HG03378 (cell line): ENCODE results near the gene PRIMPOL.
"Not testable (repeated sequence)": the region's sequence is repeated elsewhere in the genome, so short reads cannot be mapped to it uniquely, and the experiment has no call there.

Experiments
- ATAC-seq: cut with Tn5 transposase; IDR thresholded peaks from one replicate; pipeline ENCODE4 v1.9.1; 2021; ENCODE audit warnings: mild to moderate bottlenecking, moderate library complexity; ENCODE audit not compliant: unreplicated experiment

Gene PRIMPOL

DNA sequence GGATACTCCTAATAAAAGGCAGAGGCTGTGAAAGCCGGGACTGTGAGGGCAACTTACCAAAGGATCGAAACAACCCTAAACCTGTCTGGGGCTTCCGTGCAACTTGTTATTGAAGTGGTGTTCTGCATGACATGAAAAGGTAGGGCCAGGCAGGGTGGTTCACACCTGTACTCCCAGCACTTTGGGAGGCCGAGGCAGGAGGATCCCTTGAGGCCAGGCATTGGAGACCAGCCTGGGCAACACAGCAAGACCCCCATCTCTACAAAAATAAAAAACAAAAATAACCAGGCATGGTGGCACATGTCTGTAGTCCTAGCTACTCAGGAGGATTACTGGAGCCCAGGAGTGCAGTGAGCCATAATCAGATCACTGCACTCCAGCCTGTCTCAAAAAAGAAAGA, 12.6 kb upstream of the PRIMPOL start:
- no peak for ATAC-seq

DNA sequence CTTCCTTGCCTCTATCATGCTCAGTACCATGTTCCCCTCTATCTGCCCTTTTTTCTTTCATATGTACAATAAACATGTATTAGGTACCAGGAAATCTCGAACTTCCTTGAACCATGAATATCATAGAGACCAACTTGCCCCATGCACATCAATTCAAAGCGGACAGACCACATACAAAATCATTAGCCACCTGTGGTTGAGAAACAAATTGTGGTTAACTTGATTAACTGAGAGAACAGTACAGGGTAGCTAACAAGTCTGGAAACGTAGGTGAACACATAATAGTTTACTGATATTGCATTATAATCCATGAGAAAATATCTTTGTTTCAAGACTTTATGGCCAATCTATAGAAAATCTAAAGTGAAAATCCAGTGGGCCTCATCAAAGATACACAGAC, 8.5 kb upstream of the PRIMPOL start:
- no peak for ATAC-seq

- no peak for ATAC-seq
These were observed 8.1 kb upstream of the PRIMPOL start for GRCh38 chr4:184641451-184641850.

GRCh38 chr4:184643731-184644130, 5.8 kb upstream of the PRIMPOL start:
- ATAC-seq, result no peak

DNA sequence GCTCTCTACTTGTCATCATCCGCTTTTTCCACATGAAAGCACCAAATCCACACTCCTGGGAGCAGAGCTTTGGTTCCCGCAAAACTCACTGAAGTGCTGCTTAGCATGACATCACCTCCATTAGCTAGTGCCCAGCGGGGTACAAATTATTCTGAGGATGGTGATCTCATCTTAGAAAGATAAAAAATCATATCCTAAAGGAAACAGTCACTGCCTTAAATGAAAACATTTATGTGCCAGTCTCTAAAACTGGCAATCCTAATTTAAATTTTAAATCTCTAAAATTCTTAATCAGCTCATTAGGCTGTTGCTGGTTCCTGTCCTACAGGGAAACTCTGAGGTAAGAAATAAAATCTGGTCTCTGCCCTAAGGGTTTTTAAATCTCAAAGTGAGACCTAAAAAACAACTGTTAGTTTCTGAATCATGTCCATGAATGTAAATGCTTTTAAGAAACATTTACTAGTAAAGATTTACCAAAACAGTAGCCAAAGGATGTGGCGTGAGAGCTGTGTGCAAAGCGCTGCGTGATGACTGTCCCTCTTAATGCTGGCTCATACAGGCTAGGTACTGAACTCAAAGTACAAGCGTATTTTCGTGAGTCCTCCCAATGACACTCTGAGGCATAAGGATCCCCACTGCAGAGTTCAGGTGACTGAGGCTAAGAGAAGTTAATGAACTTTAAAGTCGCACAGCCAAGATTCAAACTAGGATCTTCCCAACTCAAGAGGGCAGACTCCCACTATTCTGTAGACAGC, 4.8 kb upstream of the PRIMPOL start:
- ATAC-seq, result no peak

DNA sequence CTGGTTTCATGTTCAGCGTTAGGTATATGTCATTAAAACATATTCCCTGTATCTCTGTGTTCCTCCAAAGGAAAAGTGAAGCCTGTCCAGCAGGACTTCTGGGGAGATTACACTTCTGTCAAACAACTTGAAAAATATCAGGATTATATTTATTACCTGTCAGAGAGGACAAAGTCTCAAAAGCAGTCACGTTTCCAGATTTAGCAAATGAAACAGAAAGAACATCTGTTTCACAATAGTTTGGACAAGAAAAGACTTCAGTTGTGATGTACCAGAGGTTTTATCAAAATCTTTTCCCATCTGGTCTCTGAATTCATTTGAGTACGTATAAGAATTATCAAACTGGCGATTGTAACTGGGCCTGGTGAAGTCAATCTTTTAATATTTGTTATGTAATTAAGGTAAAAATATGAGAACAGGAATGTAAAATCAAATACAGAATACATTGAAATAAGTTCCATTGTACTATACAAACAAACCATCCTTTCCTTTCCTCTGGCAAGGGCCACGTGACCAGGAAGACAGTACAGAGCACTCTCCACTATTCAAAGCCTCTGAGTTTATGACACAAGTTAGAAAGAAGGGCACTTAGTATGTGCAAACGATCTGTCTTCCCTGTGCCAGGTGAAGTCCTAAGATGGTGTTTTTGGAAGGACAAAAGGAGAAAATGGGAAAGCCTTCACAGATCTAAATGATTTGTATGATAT, 3.5 kb upstream of the PRIMPOL start:
- no peak for ATAC-seq

GRCh38 chr4:184647266-184648053, 2.1 kb upstream of the PRIMPOL start:
- no peak for ATAC-seq

- no peak for ATAC-seq
These were observed 1.6 kb upstream of the PRIMPOL start for GRCh38 chr4:184648054-184648312.

GRCh38 chr4:184648313-184649025, 1.1 kb upstream of the PRIMPOL start:
- peak; percentile 20 for ATAC-seq

- peak; percentile 19 for ATAC-seq
These were observed 675 bp downstream of the PRIMPOL start for GRCh38 chr4:184649971-184650855.

DNA sequence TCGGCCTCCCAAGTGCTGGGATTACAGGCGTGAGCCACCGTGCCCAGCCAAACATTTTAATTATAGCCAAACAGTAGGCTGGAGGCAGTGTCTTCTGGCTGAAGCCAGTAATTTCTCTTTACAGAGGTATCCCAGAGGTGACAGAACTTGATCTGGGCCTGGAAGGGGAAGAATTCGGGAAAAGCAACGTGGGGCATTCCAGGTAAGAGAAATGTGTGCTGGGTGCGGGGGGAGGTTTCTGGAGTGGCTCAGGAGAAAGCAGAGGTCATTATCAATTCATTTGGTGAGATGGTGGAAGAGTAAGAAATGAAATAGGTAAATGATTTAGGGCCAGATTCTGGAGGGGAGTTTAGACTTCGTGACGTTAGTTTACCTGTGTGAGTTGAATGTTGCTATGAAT, 2.4 kb downstream of the PRIMPOL start:
- ATAC-seq, result no peak

DNA sequence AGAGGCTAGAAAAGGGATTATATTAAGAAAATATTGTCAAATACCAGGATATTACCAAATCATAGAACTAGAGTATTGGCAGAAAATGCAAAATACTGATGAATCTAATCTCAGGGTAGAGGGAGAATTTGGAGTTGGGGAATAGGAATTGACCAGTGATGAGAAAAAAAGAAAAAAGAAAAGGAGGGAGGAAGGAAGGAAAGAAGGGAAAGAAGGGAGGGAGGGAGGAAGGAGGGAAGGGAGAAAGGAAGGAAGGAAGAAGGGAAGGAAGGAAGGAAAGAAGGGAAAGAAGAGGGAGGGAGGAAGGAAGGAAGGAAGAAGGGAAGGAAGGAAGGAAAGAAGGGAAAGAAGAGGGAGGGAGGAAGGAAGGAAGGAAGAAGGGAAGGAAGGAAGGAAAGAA, 3.1 kb downstream of the PRIMPOL start:
- not testable (repeated sequence) for ATAC-seq

GRCh38 chr4:184653650-184654049, 4.1 kb downstream of the PRIMPOL start:
- ATAC-seq, result no peak

DNA sequence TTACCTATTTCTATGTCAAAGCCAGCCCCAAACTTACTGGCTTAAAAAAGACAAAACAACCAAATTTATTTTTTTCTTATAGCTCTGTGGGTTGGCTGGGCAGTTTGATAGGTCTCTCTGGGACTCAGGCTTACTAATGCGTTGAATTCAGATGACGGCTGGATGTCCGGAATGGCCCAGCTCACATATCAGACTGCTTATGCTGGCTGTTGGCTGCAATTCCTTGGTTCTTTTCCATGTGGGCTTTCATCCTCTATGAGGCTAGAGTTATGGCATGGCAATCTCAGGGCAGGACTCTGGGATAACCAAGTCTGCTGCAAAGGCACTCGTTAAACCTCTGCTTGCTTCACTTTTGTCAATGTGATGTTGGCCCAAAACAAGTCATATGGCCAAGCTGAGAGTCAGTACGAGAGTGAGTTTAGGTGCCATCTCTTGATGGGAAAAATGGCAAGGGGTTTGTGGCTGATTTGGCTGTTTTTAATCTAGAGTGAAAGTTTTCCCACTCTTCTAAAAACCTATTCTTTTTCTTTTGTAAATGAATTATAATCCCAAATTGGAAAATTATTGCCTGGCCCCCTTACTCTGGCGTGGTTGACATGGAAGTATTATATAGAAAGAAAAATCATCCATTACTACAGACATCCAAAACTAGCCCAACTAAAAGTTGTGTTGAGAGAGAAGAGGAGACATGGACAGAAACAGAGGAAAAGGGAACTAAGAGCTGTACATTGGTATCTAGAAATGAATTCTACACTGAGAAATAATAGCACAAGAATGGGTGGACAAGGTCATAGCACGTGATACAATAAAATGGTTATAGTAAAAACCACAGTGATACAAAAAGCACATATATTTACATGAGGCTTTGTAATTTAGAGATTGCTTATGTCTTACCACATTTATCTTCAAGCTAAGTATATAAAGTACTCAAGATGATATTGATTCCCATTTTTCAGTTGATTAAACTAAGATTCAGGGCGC, 6.6 kb downstream of the PRIMPOL start:
- no peak for ATAC-seq

DNA sequence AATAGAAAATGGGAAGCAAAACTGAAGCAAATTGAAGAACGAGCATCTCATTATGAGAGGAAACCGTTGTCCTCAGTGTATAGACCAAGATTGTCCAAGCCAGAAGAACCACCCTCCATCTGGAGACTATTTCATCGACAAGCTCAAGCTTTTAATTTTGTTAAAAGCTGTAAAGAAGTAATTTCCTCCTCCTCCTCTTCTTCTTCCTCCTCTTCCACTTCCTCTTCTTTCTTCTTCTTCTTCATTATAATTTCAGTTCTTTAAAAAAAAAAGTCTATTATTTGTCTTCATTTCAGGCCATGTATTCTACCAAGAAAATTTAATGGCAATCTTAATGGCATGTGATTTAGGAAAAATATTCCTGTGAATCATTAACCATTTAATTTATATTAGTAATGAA, 7.6 kb downstream of the PRIMPOL start:
- ATAC-seq, result no peak

DNA sequence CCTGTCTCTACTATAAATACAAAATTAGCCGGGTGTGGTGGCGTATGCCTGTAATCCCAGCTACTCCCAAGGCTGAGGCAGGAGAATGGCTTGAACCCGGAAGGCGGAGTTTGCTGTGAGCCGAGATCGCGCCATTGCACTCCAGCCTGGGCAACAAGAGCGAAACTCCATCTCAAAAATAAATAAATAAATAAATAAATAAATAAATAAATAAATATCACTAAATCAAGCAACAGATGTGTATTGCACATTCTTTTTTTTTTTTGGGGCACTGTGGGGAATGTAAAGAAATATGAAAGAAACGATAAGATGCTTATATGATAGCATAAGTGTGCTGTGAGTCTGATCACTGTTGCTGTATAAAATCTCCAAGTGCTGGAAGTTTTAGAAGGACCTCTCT, 8.3 kb downstream of the PRIMPOL start:
- ATAC-seq, result not testable (repeated sequence)

GRCh38 chr4:184660978-184661377, 11.4 kb downstream of the PRIMPOL start:
- no peak for ATAC-seq

DNA sequence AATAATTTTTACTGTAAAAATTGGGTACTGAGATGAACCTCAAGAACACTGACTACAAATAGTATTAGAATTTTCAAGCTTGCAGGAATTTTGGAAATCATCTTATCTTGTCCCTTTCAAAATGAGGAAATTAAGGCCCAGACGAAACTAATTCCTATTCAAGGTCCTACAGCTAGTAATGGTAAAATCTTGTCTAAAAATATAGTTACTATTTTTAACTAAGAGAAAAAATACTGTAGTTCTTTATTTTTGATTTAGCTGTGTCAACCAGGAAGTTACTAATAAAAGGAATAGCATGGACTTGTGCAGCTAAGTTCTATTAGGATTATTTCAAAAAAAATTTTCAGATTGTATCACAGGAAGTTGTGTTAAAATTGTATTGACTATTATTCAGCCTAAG, 12.7 kb downstream of the PRIMPOL start:
- ATAC-seq, result no peak
